Neural cell (in vitro differentiated cells): Measurements from ENCODE around the gene SLC25A34.

Experiments used
- CTCF ChIP-seq: fragments of 450-650 bp; IDR thresholded peaks from 2 replicates; pipeline ENCODE4 v1.5.1; 2014; ENCODE audit warnings: antibody characterized with exemption, mild to moderate bottlenecking, moderate library complexity; ENCODE audit not compliant: poor library complexity, severe bottlenecking
- EP300 ChIP-seq: fragments of 450-650 bp; conservative IDR thresholded peaks from 2 replicates; pipeline ENCODE4 v1.6.1; 2014; ENCODE audit warnings: antibody characterized with exemption, mild to moderate bottlenecking, moderate library complexity; ENCODE audit not compliant: poor library complexity, severe bottlenecking
- EZH2 ChIP-seq: fragments of 200-600, 300-800 bp; shearing (Covaris generic), sonication (generic); IDR thresholded peaks from 2 replicates; pipeline ENCODE4 v1.6.1; 2014; ENCODE audit warnings: antibody characterized with exemption, low read length, borderline replicate concordance, mild to moderate bottlenecking; ENCODE audit not compliant: insufficient read depth, poor library complexity, severe bottlenecking
- POLR2AphosphoS5 ChIP-seq: IDR thresholded peaks from 2 replicates; pipeline ENCODE4 v1.6.1; 2012
- TAF1 ChIP-seq: IDR thresholded peaks from 2 replicates; pipeline ENCODE4 v1.6.1; 2012; ENCODE audit warnings: low read depth

GRCh38 chr1:15768388-15768787, 32.3 kb downstream of the SLC25A34 start:
- no peak for TF ChIP-seq CTCF
- no peak for TF ChIP-seq POLR2AphosphoS5
- no peak for TF ChIP-seq TAF1
- no peak for TF ChIP-seq EZH2
- TF ChIP-seq EP300: no peak
